PC-3 (cell line): ENCODE data around the gene GAGE12H.
"Not testable (repeated sequence)": the region's sequence is repeated elsewhere in the genome, so short reads cannot be mapped to it uniquely, and the experiment has no call there.

Experiments used
- EZH2phosphoT487 ChIP-seq: fragments of 300-600 bp; sonication (generic); IDR thresholded peaks from 2 replicates; pipeline ENCODE4 v1.6.1; 2018; ENCODE audit warnings: mild to moderate bottlenecking, antibody characterized with exemption, low read length, borderline replicate concordance
- TF ChIP-seq, protein P1 (sequence below): fragments of 300-600 bp; sonication (generic); conservative IDR thresholded peaks from 2 replicates; pipeline ENCODE4 v1.5.1; 2017; ENCODE audit warnings: antibody characterized with exemption, low read depth, mild to moderate bottlenecking, low read length

- TF ChIP-seq EZH2phosphoT487: not testable (repeated sequence)
- TF ChIP-seq, protein P1, sequence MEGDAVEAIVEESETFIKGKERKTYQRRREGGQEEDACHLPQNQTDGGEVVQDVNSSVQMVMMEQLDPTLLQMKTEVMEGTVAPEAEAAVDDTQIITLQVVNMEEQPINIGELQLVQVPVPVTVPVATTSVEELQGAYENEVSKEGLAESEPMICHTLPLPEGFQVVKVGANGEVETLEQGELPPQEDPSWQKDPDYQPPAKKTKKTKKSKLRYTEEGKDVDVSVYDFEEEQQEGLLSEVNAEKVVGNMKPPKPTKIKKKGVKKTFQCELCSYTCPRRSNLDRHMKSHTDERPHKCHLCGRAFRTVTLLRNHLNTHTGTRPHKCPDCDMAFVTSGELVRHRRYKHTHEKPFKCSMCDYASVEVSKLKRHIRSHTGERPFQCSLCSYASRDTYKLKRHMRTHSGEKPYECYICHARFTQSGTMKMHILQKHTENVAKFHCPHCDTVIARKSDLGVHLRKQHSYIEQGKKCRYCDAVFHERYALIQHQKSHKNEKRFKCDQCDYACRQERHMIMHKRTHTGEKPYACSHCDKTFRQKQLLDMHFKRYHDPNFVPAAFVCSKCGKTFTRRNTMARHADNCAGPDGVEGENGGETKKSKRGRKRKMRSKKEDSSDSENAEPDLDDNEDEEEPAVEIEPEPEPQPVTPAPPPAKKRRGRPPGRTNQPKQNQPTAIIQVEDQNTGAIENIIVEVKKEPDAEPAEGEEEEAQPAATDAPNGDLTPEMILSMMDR: not testable (repeated sequence)
Observed at GRCh38 chrX:49579649-49580048, at the start of gene GAGE12H.
